ENCODE data around the gene TCIRG1. TPM values are rescaled to one million over a fixed set of nuclear protein-coding genes. Genes with fewer than 3 reads are reported as not detected.

Gene TCIRG1
- total and polyA plus RNA-seq, 2 of the 13 experiments (the other 11 are each of a cell fraction or from before 2014, with no cell fraction given): 48.0 to 69.6 TPM

DNA sequence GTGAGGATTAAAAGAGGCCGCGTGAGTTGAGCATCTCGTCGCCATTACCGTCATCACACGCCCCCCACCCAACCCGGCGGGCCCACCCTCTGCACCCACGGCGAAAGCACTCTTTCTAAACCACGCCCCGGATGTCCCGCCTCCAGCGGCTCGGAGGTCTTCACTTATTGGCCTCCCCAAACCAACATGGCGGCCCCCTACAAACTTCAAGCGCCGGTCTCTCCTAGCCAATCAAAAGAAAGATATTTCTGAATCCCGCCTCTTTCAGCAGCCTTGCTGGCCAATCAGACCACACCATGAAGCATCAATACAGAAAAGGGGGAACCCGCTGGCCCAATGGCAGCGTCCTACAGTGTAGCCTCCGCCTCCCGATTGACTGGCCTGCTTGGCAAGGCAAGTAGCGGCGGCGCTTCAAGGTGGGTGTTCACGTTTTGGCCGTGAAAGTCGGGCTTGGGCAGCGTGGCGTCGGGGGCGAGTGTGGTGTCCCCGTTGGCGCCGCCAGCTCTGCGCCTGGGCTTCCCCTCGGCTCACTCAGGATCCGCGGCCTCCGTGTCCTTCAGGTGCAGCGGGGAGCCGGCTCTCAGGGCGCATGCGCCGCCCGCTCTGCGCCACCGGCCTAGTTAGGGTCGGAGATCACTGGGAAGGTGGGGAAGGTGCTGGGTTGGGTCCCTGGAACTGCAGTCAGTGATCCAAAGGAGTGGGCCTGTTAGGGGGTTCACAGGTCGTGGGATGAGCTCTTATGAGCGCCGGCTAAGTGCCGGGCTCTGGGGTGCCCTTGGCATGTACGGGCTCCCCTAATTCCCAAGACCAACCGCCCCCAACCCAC lies 8.3 kb upstream of the TCIRG1 start, which contains the start of gene NDUFS8 (continued):
- TF ChIP-seq SUZ12 (IDR thresholded peaks at IDR 0.05; ENCODE audit: low read depth, low read length) (no peak), IRF2 (CRISPR knock-in tag; IDR thresholded peaks at IDR 0.05) (0 out of 2 replicates have a peak, but pooled peaks have one; percentile 24), RXRB (CRISPR knock-in tag; IDR thresholded peaks at IDR 0.05; ENCODE audit: borderline replicate concordance) (no peak), TSC22D2 (CRISPR knock-in tag; IDR thresholded peaks at IDR 0.05; ENCODE audit: borderline replicate concordance) (peak; percentile 48; the same call in 1 of the 2 replicates), KLF12 (CRISPR knock-in tag; IDR thresholded peaks at IDR 0.05; ENCODE audit: borderline replicate concordance) (no peak), ASH2L (IDR thresholded peaks at IDR 0.05; ENCODE audit: insufficient read length, low read depth, low read length) (peak; percentile 59), ZNF772 (CRISPR knock-in tag; IDR thresholded peaks at IDR 0.05) (no peak), POLR2G (IDR thresholded peaks at IDR 0.05; ENCODE audit: low read depth, low read length) (peak; percentile 87), KAT2B (IDR thresholded peaks at IDR 0.05; ENCODE audit: borderline replicate concordance, low read depth, low read length) (no peak), TEAD3 (CRISPR knock-in tag; optimal IDR thresholded peaks at IDR 0.05; ENCODE audit: borderline replicate concordance) (peak; percentile 41), ZFP90 (CRISPR knock-in tag; IDR thresholded peaks at IDR 0.05; ENCODE audit: borderline replicate concordance) (no peak), RAD51 (IDR thresholded peaks at IDR 0.05; ENCODE audit: borderline replicate concordance) (no peak), ZNF138 (CRISPR knock-in tag; IDR thresholded peaks at IDR 0.05; ENCODE audit: low read depth) (no peak), NFIB (CRISPR knock-in tag; IDR thresholded peaks at IDR 0.05; ENCODE audit: borderline replicate concordance) (no peak), ZFY (CRISPR knock-in tag; IDR thresholded peaks at IDR 0.05) (peak; percentile 98), PHF20 (CRISPR knock-in tag; IDR thresholded peaks at IDR 0.05) (peak; percentile 70), SMC3 (IDR thresholded peaks at IDR 0.05; ENCODE audit: low read length) (no peak), JUNB (CRISPR knock-in tag; IDR thresholded peaks at IDR 0.05; ENCODE audit: borderline replicate concordance) (no peak), HMG20B (CRISPR knock-in tag; conservative IDR thresholded peaks at IDR 0.05) (peak; percentile 47; the same call in 1 of the 2 replicates), HES4 (CRISPR knock-in tag; IDR thresholded peaks at IDR 0.05; ENCODE audit: borderline replicate concordance) (peak; percentile 16; the same call in 1 of the 2 replicates), ZNF496 (CRISPR knock-in tag; IDR thresholded peaks at IDR 0.05; ENCODE audit: insufficient replicate concordance) (no peak), SRSF1 (optimal IDR thresholded peaks at IDR 0.05; ENCODE audit: low read depth, low read length) (peak; percentile 13)
- TF ChIP-seq, protein P1, sequence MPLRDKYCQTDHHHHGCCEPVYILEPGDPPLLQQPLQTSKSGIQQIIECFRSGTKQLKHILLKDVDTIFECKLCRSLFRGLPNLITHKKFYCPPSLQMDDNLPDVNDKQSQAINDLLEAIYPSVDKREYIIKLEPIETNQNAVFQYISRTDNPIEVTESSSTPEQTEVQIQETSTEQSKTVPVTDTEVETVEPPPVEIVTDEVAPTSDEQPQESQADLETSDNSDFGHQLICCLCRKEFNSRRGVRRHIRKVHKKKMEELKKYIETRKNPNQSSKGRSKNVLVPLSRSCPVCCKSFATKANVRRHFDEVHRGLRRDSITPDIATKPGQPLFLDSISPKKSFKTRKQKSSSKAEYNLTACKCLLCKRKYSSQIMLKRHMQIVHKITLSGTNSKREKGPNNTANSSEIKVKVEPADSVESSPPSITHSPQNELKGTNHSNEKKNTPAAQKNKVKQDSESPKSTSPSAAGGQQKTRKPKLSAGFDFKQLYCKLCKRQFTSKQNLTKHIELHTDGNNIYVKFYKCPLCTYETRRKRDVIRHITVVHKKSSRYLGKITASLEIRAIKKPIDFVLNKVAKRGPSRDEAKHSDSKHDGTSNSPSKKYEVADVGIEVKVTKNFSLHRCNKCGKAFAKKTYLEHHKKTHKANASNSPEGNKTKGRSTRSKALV (CRISPR knock-in tag; IDR thresholded peaks at IDR 0.05): no peak; the same call in 1 of the 2 replicates
- TF ChIP-seq, protein P2, sequence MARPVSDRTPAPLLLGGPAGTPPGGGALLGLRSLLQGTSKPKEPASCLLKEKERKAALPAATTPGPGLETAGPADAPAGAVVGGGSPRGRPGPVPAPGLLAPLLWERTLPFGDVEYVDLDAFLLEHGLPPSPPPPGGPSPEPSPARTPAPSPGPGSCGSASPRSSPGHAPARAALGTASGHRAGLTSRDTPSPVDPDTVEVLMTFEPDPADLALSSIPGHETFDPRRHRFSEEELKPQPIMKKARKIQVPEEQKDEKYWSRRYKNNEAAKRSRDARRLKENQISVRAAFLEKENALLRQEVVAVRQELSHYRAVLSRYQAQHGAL (CRISPR knock-in tag; IDR thresholded peaks at IDR 0.05; ENCODE audit: not compliant biosample characterization): no peak
- TF ChIP-seq, protein P3, sequence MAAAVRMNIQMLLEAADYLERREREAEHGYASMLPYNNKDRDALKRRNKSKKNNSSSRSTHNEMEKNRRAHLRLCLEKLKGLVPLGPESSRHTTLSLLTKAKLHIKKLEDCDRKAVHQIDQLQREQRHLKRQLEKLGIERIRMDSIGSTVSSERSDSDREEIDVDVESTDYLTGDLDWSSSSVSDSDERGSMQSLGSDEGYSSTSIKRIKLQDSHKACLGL (CRISPR knock-in tag; IDR thresholded peaks at IDR 0.05): 0 out of 2 replicates have a peak, but pooled peaks have one; percentile 25
- TF ChIP-seq, protein P4, sequence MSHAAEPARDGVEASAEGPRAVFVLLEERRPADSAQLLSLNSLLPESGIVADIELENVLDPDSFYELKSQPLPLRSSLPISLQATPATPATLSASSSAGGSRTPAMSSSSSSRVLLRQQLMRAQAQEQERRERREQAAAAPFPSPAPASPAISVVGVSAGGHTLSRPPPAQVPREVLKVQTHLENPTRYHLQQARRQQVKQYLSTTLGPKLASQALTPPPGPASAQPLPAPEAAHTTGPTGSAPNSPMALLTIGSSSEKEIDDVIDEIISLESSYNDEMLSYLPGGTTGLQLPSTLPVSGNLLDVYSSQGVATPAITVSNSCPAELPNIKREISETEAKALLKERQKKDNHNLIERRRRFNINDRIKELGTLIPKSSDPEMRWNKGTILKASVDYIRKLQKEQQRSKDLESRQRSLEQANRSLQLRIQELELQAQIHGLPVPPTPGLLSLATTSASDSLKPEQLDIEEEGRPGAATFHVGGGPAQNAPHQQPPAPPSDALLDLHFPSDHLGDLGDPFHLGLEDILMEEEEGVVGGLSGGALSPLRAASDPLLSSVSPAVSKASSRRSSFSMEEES (CRISPR knock-in tag; IDR thresholded peaks at IDR 0.05): peak; percentile 27; the same call in 1 of the 2 replicates

Measured in HepG2 (cell line).